DND-41 (cell line): ENCODE measurements around the gene POLDIP3.

ENCODE experiments used
- CTCF ChIP-seq: IDR thresholded peaks from 2 replicates; pipeline ENCODE4 v1.5.1; 2012; ENCODE audit warnings: borderline replicate concordance, low read length, moderate library complexity, mild to moderate bottlenecking; ENCODE audit not compliant: poor library complexity, severe bottlenecking; ENCODE audit errors: extremely low read depth
- EZH2 ChIP-seq: IDR thresholded peaks from 3 replicates; pipeline ENCODE4 v1.6.1; 2012; ENCODE audit warnings: borderline replicate concordance, low read depth, mild to moderate bottlenecking, moderate library complexity, low read length, inconsistent platforms; ENCODE audit not compliant: severe bottlenecking

GRCh38 chr22:42648017-42648367 lies 33.3 kb upstream of the POLDIP3 start:
- TF ChIP-seq CTCF (no peak), EZH2 (no peak)
